ENCODE results near the gene E2F2.

E2F2 gene

GRCh38 chr1:23485002-23485332, 46.1 kb downstream of the E2F2 start:
- DNase-seq (ENCODE audit: low read depth in 1 of 2, low spot score in 1 of 2), result no peak

DNA sequence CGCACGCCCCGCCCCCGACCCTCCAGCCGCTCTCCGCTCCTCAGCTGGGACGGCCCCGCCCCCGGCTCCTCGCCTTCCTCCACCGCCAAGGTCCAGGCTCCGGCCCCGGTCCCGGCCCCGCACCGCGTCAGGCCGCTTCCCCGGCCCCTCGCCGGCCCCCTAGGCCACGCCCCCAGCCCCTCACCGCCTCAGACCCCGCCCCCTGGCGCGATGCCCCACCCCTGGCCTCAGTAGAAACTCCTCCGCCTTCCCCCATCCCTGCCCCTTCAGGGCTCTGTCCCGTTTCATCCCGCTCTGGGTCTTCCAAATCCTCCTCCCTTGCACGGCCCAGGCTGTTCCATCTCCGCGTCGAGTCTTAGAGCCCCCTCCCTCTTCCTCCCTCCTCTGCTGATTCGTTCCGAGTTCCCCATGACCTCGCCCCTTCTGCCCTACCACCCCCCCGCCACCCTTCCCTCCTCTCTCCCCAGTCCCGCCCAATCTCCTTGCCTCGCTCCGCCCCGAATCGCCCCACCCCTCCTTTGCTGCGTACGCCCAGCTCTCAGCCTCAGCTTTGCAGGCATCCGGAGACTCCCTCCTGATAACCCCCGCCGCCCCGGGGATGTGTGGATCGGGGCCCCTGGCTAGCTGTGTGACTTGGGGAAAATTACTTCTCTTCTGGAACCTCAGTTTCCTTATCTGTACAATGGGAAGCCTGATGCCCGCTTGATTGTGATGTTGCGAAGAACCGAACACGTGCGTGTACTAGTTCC, 46.6 kb downstream of the E2F2 start:
- peak; percentile 75 to 83 for DNase-seq (ENCODE audit: low read depth in 1 of 2, low spot score in 1 of 2)

DNA sequence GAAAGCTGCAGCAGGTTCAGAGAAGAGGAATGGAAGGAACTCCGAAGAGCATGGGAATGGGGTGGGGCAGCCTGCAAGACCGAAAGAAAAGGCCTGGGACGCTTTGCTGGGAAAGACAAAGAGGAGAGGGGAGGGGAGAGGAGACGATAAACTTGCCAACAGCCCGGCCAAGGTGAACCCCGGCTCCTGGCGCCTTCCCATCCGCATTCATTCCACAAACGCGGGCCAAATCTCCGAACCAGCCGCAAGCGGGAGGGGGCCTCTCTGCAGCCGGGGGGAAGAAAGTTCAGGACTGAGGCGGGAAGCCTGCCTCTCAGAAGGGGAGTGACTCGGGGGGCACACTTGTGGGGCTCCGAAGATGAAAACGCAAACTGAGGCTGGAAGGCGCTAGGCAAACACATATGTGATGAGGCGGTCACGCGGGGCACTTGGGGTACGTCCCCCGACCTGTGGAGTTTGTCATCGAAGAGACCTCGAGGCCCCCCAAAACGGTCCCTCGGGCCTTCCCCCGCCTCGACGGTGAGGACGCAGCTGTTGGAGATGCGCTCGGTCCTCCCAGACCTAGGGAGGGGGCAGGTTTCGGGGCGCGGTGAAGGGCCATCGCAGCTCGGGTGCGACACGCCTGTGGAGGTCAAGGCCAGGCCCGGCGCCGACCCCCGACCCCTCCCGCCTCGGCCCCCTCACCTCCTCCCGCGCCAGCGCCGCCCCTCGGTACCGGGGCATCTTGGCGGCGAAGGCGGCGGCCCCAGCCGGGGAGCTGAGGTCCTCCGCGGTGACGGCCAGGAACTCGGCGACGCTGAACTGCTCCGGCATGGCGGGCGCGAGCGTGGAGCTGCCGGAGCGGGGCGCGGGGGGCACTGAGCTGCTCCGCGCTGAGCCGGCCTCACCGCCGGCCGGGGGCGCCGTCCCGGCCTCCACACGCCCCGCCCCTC, 47.4 kb downstream of the E2F2 start, which contains the start of gene ASAP3:
TSS of gene ASAP3 (minus strand) at position 859 of the 932 bp plus-strand sequence. CDS start at position 813, 46 bp downstream.
- DNase-seq (ENCODE audit: low read depth in 1 of 2, low spot score in 1 of 2), result no peak

DNA sequence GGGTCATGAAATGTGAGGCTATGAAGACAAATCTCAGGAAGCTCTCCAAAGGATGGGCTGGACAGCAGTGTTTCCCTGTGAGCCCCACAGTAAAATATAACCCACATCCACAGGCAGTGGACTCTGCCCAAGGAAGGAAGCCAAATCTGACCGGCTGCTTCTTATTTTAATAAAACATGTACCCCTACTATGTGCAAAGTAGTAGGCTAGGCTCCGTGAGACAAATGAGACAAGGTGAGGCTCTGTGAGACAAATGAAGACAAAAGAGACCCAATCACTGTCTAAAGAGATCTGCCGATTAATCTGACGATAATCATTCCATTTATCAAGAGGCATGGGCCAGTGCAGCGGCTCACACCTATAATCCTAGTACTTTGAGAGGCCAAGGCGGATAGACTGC, 49.1 kb downstream of the E2F2 start:
- no peak for DNase-seq (ENCODE audit: low read depth in 1 of 2, low spot score in 1 of 2)

GRCh38 chr1:23481026-23481597, 49.9 kb downstream of the E2F2 start:
- DNase-seq (ENCODE audit: low read depth in 1 of 2, low spot score in 1 of 2), result no peak

DNA sequence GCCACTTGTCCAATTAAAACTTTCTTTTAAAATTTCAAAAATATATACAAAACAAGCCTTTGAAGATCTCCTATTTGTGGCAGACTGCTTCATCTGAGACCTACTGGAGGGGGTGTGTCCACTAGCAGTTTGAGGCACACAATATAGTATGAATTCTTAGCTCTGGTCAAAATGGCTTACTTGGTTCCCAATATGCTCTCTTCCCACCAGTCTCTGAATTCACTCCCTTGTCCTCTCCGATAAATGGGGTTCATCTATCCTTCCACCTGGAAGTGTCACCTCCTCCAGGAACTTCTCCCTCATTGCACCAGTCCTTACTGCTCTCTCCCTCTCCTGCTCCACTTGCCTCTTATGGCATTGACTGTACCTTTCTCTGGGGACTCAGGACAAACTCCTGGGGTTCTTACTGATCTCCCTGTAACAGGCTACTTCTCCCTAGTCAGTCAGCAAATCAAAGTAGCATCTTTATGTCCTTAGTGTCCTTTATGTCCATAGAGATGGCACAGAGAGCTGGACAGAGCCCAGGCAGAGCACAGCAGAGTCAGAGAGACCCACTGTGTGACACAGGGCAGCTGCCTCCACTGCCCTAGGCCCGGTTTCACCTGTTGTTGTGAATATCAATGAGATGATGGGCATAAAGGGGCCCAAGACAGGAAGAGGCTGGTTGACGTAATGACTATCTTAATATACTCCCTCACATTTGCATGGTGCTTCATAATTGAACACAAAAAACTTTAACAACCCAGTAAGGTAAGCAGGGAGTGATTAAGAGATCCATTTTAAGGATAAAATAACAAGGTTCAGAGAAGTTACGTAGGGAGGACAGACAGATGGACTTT, 50.6 kb downstream of the E2F2 start:
- no peak for DNase-seq (ENCODE audit: low read depth in 1 of 2, low spot score in 1 of 2)

- DNase-seq (ENCODE audit: low read depth in 1 of 2, low spot score in 1 of 2), result no peak
Observed at GRCh38 chr1:23479666-23479941, 51.4 kb downstream of the E2F2 start.

DNA sequence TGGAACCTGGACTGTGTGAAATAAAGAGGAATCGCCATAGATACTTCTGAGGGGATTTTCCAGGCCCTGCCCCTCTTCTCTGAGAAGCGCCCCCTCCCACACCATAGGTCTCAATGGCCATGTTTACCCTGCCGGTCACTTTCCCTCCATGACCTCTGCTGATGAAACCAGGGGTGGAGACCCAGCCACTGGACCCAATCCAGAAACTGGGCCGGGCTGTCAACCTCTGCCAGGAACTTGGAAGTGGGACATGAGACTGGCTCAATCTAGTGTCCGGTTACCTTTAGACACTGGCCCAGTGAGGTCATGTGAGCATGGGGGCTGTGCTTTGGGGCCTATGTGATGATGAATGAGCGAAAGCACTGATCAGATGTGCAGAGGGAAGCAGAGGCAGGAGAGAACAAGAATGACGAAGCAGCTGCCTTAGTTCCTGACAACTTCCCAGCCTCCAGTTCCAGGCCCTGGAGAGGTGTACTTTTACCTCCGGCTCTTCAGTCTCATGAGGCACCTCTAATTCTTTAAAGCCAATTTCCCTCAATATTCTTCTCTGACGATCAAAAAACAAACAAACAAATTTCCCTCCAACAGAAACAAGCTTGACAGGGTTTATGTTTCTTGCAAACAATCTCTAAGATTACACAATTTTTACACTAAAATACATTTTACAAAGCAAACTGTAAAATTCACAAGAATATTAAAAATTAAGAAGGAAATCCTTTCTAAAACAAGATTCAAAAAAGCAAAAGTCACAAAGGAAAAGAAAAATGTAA, 52.0 kb downstream of the E2F2 start:
- DNase-seq (ENCODE audit: low read depth in 1 of 2, low spot score in 1 of 2), result no peak

DNA sequence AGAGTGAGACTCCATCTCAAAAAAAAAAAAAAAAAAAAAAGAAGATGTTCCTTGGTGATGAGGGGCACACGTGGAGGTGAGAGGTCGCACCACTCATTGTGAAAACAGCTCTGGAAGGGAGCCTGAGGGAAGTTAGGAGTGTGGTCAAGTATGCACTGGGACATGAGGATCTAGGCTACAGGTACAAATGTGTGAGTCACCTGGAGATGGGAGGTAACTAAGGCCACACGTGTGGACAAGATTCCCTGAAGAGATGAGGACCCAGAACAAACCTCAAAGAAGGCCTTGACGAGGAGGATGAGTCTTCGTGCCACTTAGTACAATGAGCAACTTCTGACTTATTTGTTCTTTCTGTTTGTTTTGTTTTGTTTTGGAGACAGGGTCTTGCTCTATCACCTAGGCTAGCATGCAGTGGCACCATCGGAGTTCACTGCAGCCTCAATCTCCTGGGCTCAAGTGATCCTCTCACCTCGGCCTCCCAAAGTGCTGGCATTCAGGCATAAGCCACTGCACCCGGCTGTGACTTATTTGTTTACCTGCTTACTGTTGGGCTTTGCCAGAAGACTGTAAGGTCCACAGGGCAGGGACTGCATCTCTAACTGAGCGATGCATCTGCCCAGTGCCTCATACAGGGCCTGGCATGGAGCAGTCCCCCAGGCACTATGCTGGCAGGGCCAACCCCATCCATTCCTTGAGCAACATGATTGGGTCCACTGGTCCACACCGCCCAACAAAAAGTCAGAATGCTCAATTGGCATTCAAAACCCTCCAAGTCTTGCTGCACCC, 53.5 kb downstream of the E2F2 start:
- DNase-seq (ENCODE audit: low read depth in 1 of 2, low spot score in 1 of 2), result no peak

DNA sequence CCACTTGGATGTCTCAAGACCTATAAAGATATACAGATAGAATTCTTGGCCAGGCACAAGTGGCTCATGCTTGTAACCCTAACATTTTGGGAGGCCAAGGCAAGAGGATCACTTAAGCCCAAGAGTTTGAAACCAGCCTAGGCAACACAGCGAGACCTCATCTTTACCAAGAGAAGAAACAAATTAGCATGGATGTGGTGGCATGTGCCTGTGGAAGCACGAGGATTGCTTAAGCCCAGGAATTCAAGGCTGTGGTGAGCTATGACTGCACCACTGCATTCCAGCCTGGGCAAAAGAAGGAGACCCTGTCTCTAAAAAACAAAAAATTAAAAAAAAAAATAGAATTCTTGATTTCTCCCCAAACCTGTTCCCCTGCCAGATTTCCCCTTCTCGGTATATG, 55.4 kb downstream of the E2F2 start:
- DNase-seq (ENCODE audit: low read depth in 1 of 2, low spot score in 1 of 2), result no peak

DNA sequence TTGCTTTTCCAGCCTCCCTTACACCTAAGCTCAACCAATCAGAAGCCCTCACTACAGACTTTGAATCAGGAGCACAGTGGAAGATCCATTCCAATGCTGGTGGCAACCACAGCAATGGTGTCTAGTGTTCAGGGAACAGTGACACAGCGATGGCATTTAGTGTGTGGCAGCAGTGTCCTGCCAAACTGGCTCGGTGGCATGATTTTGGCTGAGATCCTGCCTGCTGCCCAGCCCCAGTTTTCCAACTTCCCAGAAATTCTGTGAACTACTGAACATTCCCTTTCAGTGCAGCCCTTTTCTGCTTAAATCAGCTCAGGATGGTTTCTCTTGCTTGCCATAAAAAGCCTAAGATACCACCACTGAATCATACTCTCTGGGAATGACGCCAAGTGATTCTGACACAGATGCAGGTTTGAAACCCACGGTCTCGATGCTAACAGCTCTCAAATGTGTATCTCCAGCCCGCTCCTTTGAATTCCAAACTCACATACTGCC, 55.9 kb downstream of the E2F2 start:
- no peak for DNase-seq (ENCODE audit: low read depth in 1 of 2, low spot score in 1 of 2)

GRCh38 chr1:23473037-23473800, 57.8 kb downstream of the E2F2 start:
- no peak for DNase-seq (ENCODE audit: low read depth in 1 of 2, low spot score in 1 of 2)

- no peak for DNase-seq (ENCODE audit: low read depth in 1 of 2, low spot score in 1 of 2)
Observed at GRCh38 chr1:23472351-23473036, 58.5 kb downstream of the E2F2 start.

- no peak for DNase-seq (ENCODE audit: low read depth in 1 of 2, low spot score in 1 of 2)
Observed at GRCh38 chr1:23471473-23472075, 59.5 kb downstream of the E2F2 start.

DNA sequence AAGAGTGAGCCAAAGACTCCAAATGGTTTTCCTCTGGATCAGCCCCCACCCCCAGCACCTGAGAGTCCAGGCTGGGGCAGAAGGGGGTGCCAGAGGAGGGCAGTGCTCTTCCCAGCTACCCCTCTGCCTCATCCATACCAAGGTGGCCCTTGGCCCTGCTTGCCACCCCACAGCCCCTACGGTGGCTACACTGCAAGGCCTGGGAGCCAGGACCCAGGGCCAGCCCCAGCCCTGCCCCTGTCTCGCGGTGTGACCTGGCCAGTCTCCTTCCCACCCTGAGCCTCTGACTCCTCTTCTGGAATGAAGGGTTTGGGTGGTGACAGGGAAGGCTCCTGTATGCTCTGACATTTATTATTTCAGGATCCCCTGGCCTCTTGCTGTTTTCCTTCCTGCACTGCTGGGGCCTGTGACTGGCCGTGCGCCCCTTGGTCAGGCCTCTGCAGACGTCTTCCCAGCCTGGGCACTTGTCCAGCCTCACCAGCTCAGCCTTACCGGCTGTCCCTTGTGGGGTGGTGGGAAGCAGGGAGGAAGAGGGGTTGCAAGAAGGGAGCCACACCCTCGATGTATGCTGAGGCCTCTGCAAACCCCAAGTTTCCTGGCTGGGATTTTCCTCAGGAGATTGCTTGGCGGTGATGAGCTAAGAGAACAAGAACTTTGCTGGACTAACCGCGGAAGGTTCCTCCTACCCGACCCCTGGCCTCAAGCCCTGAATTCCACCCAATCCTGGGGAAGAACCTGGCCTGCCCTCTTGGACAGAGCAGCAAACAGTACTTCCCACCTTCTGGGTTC, 60.6 kb downstream of the E2F2 start:
- no peak for DNase-seq (ENCODE audit: low read depth in 1 of 2, low spot score in 1 of 2)

DNA sequence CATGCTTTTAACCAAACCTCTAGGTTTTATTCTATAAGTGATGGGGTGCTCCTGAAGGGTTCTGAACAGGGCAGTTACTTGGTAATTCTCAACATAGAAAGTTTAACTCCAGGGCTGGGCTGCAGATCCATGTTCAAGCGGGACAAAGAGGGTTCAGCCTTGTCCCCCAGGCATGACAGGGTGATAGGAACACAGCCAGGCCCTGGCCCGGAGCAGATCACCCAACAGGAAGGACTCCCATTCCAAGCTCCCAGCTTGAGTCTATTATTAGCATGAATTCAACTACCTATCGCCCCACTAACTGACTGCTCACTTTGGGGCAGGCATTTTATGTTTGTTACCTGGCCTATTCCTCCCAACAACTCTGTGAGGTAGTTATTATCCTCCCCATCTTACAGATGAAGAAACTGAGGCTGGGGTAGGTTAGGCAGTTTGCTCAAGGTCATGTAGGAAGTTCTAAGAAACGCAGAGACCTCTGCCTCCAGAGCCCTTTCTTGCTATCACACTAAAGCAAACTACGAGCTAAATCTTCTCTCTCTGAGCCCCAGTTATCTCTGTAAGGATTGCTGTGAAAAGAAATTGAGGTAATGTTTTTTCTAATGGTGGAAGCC, 61.6 kb downstream of the E2F2 start:
- no peak for DNase-seq (ENCODE audit: low read depth in 1 of 2, low spot score in 1 of 2)
